HG03354 (cell line): ENCODE measurements around the gene MPHOSPH9.

ENCODE experiments used
- ATAC-seq: cut with Tn5 transposase; IDR thresholded peaks from one replicate; pipeline ENCODE4 v1.9.1; 2021; ENCODE audit warnings: mild to moderate bottlenecking; ENCODE audit not compliant: unreplicated experiment, poor library complexity, severe bottlenecking

Gene MPHOSPH9

GRCh38 chr12:123232807-123233504 lies at the start of gene MPHOSPH9, which contains the start of gene MTRFR:
TSS of gene MPHOSPH9 (minus strand) at chr12:123233141. CDS start at chr12:123230364, 2,777 bp downstream.
TSS of gene MTRFR (plus strand) at chr12:123233436. CDS start at chr12:123253675, 20,239 bp downstream.
- ATAC-seq, result peak; percentile 85

GRCh38 chr12:123282111-123282510 lies 49.2 kb upstream of the MPHOSPH9 start:
- ATAC-seq, result no peak

GRCh38 chr12:123280971-123281370 lies 48.0 kb upstream of the MPHOSPH9 start:
- ATAC-seq, result no peak

- peak; percentile 89 for ATAC-seq
These were observed 45.2 kb upstream of the MPHOSPH9 start for GRCh38 chr12:123278101-123278627.

- ATAC-seq, result no peak
These were observed 40.2 kb upstream of the MPHOSPH9 start for GRCh38 chr12:123273166-123273565.

GRCh38 chr12:123271001-123271668 lies 38.2 kb upstream of the MPHOSPH9 start:
- peak; percentile 64 for ATAC-seq

- no peak for ATAC-seq
These were observed 37.5 kb upstream of the MPHOSPH9 start for GRCh38 chr12:123270214-123271000.

- no peak for ATAC-seq
These were observed 36.9 kb upstream of the MPHOSPH9 start for GRCh38 chr12:123269896-123270213.

GRCh38 chr12:123269395-123269892 lies 36.5 kb upstream of the MPHOSPH9 start:
- ATAC-seq, result no peak

- ATAC-seq, result no peak
These were observed 35.9 kb upstream of the MPHOSPH9 start for GRCh38 chr12:123268850-123269249.

GRCh38 chr12:123267991-123268843 lies 35.3 kb upstream of the MPHOSPH9 start:
- ATAC-seq, result no peak

- no peak for ATAC-seq
These were observed 34.5 kb upstream of the MPHOSPH9 start for GRCh38 chr12:123267335-123267920.

GRCh38 chr12:123266679-123267277 lies 33.8 kb upstream of the MPHOSPH9 start:
- ATAC-seq, result no peak

- no peak for ATAC-seq
These were observed 33.1 kb upstream of the MPHOSPH9 start for GRCh38 chr12:123265851-123266678.

GRCh38 chr12:123264642-123265041 lies 31.7 kb upstream of the MPHOSPH9 start:
- ATAC-seq, result no peak

- ATAC-seq, result no peak
These were observed 30.4 kb upstream of the MPHOSPH9 start for GRCh38 chr12:123263196-123263817.

- ATAC-seq, result no peak
These were observed 28.3 kb upstream of the MPHOSPH9 start for GRCh38 chr12:123261196-123261595.
